Measurements from ENCODE around the gene CIB1. TPM values are rescaled to one million over a fixed set of nuclear protein-coding genes. Genes with fewer than 3 reads are reported as not detected.

The CIB1 gene
- total RNA-seq, 4 donors from 2014 or later: 9.5 to 80.7 (median 49.2) TPM

GRCh38 chr15:90210593-90210992 lies 23.1 kb downstream of the CIB1 start:
- no peak overlapping the region for H3K4me3 ChIP-seq
- no peak overlapping the region for H3K27ac ChIP-seq
- intact Hi-C loops (cut with DNase I; ENCODE audit: low total_unique reads): no loop called here
- H3K9me3 ChIP-seq: no peaks in the 10 kb centered on the region
- H3K4me1 ChIP-seq: no peaks in the 10 kb centered on the region
- H3K27me3 ChIP-seq: no peaks in the 10 kb centered on the region
- H3K36me3 ChIP-seq: no peaks in the 10 kb centered on the region
- no peak for DNase-seq
- no peak for TF ChIP-seq POLR2A (IDR thresholded peaks at IDR 0.05)
- no peak for TF ChIP-seq CTCF (IDR thresholded peaks at IDR 0.05)

GRCh38 chr15:90209591-90209990 lies 24.1 kb downstream of the CIB1 start:
- Histone ChIP-seq H3K9me3 (no peaks in the 10 kb centered on the region), H3K4me3 (no peak overlapping the region), H3K27me3 (no peaks in the 10 kb centered on the region), H3K4me1 (no peaks in the 10 kb centered on the region), H3K36me3 (no peaks in the 10 kb centered on the region), H3K27ac (no peak overlapping the region)
- intact Hi-C loops (cut with DNase I; ENCODE audit: low total_unique reads): no loop called here
- DNase-seq: no peak
- TF ChIP-seq POLR2A (IDR thresholded peaks at IDR 0.05) (no peak), CTCF (IDR thresholded peaks at IDR 0.05) (no peak)

GRCh38 chr15:90208356-90208755 lies 25.4 kb downstream of the CIB1 start:
- intact Hi-C loops (cut with DNase I; ENCODE audit: low total_unique reads): no loop called here
- Histone ChIP-seq H3K36me3 (no peaks in the 10 kb centered on the region), H3K27ac (no peak overlapping the region), H3K4me3 (no peak overlapping the region), H3K27me3 (no peaks in the 10 kb centered on the region), H3K9me3 (no peaks in the 10 kb centered on the region), H3K4me1 (no peaks in the 10 kb centered on the region)
- TF ChIP-seq CTCF (IDR thresholded peaks at IDR 0.05) (no peak), POLR2A (IDR thresholded peaks at IDR 0.05) (no peak)
- DNase-seq: no peak

GRCh38 chr15:90207252-90207651 lies 26.5 kb downstream of the CIB1 start:
- Histone ChIP-seq H3K4me3 (no peak overlapping the region), H3K4me1 (peaks cover 0 to under 1% of the 10 kb centered on the region in 2 donors), H3K27me3 (no peaks in the 10 kb centered on the region), H3K36me3 (no peaks in the 10 kb centered on the region), H3K9me3 (no peaks in the 10 kb centered on the region), H3K27ac (no peak overlapping the region)
- no peak for DNase-seq
- intact Hi-C loops (cut with DNase I; ENCODE audit: low total_unique reads): no loop called here
- no peak for TF ChIP-seq POLR2A (IDR thresholded peaks at IDR 0.05)
- TF ChIP-seq CTCF (IDR thresholded peaks at IDR 0.05): no peak

GRCh38 chr15:90205886-90206285 lies 27.9 kb downstream of the CIB1 start:
- intact Hi-C loops (cut with DNase I; ENCODE audit: low total_unique reads): no loop called here
- H3K4me1 ChIP-seq: peaks cover 0 to 5% of the 10 kb centered on the region in 2 donors
- no peaks in the 10 kb centered on the region for H3K9me3 ChIP-seq
- no peaks in the 10 kb centered on the region for H3K27me3 ChIP-seq
- H3K4me3 ChIP-seq: no peak overlapping the region
- TF ChIP-seq CTCF (IDR thresholded peaks at IDR 0.05) (no peak), POLR2A (IDR thresholded peaks at IDR 0.05) (no peak)
- no peaks in the 10 kb centered on the region for H3K36me3 ChIP-seq
- DNase-seq: no peak
- no peak overlapping the region for H3K27ac ChIP-seq

All from uterus (tissue), 4 donors.